GM18870 (cell line): Measurements from ENCODE around the gene HOXD3.

Experiments used
- ATAC-seq: cut with Tn5 transposase; IDR thresholded peaks from one replicate; pipeline ENCODE4 v1.9.1; 2021; ENCODE audit warnings: moderate library complexity; ENCODE audit not compliant: unreplicated experiment

Gene HOXD3

DNA sequence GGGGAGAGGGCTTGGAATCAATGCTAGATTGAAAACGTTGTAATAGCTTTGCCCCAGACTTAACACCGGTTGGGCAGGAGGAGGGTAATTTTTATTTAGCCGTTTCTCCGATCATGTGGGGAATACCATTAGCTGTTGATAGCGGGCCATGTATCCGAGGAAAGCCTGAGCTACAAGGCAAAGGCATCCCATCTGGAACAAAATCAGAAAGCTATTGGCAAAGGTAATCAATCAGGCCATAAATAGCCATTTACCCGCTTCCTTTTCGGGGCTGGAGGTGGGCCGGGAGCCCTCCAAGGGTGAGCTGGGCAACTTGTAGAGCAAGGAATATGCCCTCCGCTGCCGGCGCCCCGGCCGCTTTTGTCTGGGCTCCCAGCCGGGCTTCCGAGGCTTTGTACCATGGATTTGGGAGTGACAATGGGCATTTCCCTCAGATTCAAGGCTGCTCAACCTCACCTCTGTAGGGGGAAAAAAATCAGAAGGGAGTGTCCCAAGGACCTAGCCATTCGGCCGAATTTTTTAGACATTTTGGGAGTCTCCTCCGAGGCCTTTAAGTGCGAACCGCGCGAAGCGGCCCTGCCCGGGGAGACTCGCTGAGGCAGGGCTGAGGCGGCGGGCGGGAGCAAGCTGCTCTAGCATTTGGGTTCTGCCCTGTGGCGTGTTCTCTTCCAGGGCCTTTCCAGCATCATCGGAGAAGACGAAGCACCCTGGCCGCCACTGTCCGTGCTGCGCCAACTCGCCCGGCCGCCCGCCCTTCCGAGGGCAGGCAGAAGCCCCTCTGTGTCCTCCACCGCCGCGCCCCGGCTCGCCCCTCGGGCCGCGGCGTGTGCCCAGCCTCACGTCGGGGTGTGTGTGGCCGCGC lies 35.7 kb upstream of the HOXD3 start:
- ATAC-seq = no peak

DNA sequence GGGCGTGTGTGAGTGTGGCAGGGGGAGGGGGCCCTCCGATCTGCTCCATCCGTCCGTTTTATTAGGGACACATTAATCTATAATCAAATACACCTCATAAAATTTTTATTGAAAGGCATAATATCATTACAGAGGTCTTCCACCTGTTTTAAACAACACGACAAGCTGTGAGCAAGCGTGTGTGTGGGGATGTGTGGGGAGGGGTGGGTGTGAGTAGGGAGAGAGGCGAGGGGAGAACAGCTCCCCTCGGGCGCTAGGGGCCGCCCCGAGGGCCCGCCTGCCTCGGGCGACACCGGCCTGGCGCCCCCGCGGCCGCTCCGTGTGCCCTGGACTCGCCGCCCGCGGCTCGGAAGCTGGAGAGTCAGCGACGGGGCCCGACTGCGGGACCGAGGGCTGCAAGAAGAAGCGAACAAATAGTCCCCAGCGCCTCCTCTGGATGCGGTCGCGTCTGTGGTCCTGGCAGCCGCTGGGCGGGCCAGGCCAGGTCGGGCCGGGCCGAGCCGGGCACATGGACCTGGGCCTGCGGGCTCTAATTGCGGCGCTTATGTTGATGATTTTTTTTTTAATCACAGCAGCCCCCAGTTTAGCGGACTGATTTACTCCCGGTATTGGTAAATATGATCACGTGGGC lies 34.9 kb upstream of the HOXD3 start:
- ATAC-seq = no peak

DNA sequence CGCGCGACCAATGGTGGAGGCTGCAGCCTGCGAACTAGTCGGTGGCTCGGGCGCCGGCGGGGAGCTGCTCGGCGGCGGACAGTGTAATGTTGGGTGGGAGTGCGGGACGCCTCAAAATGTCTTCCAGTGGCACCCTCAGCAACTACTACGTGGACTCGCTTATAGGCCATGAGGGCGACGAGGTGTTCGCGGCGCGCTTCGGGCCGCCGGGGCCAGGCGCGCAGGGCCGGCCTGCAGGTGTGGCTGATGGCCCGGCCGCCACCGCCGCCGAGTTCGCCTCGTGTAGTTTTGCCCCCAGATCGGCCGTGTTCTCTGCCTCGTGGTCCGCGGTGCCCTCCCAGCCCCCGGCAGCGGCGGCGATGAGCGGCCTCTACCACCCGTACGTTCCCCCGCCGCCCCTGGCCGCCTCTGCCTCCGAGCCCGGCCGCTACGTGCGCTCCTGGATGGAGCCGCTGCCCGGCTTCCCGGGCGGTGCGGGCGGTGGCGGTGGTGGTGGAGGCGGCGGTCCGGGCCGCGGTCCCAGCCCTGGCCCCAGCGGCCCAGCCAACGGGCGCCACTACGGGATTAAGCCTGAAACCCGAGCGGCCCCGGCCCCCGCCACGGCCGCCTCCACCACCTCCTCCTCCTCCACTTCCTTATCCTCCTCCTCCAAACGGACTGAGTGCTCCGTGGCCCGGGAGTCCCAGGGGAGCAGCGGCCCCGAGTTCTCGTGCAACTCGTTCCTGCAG lies 34.3 kb upstream of the HOXD3 start, which contains the start of gene HOXD9:
Gene HOXD9 (plus strand): TSS at position 37 of the 728 bp plus-strand sequence. CDS start 50 bp downstream, at position 87.
- no peak for ATAC-seq

DNA sequence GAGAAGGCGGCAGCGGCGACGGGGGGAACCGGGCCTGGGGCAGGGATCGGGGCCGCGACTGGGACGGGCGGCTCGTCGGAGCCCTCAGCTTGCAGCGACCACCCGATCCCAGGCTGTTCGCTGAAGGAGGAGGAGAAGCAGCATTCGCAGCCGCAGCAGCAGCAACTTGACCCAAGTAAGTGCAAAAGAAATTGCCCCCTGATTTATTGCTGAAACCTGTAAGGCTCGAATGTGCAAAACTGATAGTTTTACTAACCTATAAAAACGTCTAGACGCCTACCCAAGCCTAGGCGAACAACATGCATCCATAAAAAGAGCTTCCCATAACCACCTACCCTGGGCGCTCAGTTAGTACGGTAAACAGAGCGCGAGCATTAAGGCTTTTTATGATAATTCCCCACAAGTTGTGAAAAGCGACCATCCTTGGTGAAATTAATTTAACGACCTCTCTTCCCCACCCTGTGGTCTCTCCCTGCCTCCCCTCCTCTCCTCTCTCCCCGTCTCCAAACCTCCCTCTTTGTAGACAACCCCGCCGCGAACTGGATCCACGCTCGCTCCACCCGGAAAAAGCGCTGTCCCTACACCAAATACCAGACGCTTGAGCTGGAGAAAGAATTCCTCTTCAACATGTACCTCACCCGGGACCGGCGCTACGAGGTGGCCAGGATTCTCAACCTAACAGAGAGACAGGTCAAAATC lies 33.5 kb upstream of the HOXD3 start:
- no peak for ATAC-seq

DNA sequence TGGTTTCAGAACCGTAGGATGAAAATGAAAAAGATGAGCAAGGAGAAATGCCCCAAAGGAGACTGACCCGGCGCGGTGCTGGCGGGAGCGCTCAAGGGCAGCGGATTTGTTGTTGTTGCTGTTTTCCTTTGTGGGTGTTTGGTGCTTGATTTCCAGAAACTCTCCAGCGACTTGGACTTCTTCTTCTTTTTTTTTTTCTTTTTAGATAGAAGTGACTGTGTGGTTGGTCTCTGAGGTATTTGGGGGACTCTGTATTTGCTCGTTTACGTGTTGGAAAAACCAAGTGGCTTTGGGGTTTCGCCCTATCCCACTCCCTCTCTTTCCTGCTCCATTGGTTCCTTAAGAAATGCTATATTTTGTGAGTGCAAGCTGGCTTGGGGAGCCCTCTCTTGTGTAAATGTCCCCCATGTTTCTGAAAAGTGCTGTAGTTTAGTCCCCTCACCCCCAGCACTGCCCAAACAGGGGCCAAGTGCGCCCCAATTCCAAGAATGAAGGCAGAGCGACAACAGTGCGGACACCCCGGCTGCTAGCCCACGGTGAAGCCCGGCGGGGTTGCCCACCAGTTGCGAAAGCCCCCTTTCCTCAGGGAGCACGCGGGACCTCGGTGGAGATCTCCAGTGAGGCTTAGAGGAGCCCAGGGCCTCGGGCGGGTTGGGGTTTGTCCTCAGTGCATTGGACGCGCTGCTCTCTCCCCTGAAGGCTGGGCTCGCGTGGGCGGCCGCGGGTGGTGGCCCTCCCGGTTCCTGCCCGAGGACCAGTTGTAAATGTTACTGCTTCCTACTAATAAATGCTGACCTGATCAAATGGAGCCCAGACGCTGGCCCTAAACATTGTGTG lies 32.8 kb upstream of the HOXD3 start:
- ATAC-seq = no peak

DNA sequence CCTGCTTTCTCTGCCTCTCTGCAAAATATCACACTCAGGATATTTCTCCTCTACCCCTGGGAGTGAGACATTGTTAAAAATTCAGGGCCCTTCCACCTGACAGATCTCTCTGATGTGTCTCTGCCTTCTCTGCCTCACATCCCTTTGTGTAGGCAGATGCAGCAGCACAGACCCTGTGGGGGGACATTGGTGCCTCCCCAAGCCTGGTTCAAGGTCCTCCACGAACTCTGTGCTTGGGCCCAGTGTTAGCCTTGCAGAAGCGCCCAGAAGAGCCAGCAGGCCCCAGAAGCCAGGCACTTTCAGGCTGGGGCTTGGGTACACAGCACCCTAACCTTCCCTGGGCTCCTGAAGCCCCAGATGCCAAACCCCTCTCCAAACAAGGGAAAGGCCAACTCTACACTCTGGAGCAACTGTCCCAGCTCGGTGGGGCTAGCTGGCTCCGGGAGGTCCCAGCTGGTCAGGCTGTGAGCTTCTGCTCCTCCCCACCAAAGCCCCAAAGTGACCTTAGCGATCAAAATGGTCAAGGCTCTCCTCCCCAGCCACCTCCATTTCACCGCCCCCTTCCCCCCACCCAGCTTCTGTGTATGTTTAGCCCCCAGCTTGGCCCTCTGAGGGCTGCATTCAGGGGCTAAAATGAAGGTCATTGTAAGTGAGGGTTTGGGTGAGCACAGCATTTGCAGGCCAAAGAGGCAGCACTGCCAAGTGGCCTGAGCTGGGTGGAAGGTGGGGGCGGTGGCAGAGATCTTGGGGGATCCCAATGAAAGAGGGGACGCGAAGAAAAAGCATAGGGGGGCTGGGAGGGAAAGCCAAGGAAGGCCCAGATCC lies 31.9 kb upstream of the HOXD3 start:
- ATAC-seq = no peak

DNA sequence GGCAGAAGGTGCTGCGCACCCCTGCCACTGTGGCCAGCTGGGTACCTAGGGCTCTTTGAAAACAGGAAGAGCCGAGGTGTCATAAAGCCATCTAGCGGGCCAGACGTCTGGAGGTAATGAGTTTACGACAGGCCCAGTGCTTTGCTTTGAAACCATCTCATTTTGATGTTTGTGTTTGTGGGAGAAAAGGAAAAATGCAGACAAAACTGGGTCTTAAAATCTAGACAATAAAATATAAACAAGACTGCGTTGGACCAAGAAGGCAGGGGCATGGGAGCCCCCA lies 31.4 kb upstream of the HOXD3 start:
- no peak for ATAC-seq

DNA sequence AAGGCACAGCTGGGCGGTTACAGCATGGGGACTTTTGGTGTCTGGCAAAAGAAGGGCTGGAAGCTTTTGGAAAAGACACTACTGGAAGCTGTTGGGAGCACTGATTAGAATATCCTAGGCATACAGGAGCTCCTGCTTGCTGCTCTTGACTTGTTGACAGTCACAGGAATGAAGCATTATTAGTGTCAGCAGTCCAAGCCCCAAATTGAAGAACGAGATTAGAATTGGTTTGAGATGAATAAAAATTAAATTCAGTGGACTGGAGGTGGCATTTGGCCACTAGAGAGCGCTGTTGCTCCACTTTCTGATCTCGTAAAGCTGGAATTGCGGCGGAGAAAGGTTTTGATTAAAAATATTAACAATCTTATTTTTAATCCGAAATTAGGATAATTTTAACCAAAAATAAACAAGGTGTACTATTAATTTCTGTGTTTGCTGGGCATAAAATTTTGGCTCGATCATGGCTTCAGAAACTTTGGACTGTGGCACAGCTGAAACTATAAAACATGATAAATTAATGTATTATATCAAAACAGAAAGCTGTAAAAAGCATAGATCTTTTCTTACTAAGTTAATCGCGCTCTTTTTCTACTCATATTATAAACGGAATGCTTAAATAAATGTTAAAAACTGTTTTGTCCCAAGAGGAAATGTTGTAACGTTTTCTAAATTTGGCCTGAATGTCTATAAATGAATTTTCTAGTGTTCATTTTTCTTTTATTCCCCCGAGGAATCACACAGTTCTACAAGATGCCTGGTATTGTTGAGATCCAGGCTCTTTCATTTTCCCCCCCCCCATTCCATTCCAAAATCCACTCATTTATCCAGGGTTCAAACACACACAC lies 30.0 kb upstream of the HOXD3 start:
- no peak for ATAC-seq

DNA sequence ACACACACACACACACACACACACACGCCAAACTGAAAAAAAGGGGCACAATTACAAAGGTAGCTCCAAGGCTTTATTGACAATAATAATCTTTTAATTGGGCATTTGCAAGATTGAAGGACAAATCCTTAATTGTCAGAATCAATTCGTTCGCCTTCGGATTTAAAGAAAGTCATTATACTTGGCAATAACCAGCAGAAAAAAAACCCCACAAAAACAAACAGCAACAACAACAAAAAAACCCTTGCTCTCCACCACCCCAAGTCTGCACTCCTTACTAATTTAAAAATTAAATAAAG lies 29.4 kb upstream of the HOXD3 start:
- no peak for ATAC-seq

DNA sequence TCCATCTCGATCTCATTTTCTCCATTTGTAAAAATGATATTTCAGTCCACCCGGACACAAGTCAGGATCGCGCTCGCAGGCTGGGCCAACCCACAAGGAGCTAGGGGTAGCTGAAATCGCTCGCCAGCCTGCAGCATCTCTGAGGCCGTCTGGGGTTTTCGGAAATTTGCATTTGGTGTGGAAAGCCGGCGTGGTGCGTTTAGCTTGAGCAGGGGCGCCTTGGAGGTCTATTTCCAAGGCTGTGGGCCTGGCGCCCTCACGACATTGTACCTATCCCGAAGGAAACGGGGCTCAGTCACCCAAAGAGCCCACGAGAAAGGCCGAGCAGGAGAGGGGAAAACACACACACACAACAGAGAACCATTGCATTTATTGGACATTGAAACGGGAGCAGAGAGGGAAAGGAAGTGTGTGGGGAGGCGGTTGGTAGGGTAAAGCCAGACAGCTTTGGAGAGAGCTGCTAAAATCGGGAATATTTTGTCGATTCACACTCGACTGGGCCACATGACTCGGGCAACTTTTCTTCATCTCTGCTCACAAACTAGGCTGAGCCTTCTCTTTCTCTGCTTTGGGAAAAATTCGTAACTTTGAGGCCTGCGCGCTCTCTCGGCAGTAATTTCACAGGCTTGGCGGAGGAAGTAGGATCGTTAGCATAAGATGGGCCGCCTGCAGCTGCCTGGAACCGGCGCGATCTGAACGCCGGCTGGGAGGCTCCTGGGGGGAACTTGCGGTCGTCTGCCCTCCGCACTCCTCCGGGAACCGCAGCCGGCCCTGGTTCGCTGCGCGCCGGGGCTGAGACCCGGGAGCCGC lies 28.7 kb upstream of the HOXD3 start:
- ATAC-seq = no peak

DNA sequence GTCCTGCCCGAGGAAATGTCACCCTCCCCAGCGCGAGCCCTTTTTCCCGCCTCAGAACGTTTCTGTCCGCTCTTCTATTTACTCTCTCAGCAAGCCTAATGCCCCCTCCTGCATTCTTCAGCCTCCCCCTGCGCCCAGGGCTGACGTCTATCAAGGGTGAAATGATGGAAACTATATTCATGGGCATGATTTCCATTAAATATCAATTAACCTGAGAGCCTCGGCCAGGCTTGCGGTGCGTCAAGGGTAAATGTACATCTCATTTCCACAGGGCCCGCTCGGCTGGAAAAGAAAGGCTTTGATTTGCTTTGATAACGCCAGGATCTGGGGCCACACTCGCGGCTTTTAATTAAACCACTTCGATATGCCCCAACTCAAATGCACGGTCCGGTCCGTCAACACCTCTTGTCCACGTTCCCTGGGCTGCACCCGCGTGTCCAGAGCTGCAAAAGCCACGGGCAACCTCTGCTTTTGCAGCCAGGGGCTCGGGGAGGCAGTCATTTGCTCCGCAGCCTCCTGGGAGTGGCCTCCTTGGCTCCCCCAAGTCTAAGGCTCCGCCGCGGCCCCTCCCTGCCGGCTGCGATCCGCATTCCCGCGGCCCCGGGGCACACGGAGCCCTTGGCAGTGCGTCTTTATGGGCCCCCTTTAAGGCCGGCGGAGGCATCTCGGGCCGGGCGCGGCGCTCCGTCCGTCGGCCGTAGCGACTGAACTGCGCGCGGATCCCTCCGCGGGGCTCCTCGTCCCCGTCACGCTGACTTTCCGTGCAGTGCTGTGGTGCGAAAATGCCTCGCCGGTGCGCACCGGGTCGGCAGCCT lies 27.9 kb upstream of the HOXD3 start, which contains the start of gene HOXD8:
Gene HOXD8 (plus strand): TSS at position 724 of the 815 bp plus-strand sequence. CDS start 662 bp downstream, outside the sequence.
- no peak for ATAC-seq

DNA sequence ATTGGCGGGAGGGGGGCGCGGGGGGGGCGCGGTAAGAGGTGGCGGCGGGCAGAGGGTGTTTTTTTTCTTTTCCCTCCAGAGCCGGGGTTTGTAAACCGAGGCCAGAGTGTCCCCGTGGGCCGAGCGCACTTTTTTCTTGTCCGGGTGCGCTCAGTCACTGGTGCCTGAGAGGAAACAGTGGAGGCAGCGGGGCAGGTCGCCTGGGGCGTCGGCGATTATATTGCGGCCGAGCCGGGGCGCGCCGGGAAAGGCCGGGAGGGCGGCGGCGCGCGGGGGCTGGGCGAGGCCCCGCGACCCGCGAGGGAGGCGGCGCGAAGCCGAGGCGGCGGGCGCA lies 27.3 kb upstream of the HOXD3 start:
- ATAC-seq = no peak

DNA sequence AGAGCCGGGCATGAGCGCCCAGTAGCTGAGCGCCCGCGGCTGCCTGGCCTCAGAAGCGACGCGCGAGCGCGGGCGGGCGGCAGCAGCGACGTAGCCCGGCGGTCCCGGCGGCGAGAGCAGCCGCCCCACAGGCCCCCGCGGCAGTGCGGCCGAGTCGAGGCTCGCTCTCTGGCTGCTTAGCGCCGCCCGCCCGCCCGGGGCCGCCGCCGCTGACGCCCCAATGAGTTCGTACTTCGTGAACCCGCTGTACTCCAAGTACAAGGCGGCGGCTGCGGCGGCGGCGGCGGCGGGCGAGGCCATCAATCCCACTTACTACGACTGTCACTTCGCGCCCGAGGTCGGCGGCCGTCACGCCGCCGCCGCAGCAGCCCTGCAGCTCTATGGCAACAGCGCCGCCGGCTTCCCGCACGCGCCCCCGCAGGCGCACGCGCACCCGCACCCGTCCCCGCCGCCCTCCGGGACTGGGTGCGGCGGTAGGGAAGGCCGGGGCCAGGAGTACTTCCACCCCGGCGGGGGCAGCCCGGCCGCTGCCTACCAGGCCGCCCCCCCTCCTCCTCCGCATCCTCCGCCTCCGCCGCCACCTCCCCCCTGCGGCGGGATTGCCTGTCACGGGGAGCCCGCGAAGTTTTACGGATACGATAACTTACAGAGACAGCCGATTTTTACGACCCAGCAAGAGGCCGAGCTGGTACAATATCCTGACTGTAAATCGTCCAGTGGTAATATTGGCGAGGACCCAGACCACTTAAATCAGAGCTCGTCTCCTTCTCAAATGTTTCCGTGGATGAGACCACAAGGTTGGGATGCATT lies 26.8 kb upstream of the HOXD3 start:
- no peak for ATAC-seq

DNA sequence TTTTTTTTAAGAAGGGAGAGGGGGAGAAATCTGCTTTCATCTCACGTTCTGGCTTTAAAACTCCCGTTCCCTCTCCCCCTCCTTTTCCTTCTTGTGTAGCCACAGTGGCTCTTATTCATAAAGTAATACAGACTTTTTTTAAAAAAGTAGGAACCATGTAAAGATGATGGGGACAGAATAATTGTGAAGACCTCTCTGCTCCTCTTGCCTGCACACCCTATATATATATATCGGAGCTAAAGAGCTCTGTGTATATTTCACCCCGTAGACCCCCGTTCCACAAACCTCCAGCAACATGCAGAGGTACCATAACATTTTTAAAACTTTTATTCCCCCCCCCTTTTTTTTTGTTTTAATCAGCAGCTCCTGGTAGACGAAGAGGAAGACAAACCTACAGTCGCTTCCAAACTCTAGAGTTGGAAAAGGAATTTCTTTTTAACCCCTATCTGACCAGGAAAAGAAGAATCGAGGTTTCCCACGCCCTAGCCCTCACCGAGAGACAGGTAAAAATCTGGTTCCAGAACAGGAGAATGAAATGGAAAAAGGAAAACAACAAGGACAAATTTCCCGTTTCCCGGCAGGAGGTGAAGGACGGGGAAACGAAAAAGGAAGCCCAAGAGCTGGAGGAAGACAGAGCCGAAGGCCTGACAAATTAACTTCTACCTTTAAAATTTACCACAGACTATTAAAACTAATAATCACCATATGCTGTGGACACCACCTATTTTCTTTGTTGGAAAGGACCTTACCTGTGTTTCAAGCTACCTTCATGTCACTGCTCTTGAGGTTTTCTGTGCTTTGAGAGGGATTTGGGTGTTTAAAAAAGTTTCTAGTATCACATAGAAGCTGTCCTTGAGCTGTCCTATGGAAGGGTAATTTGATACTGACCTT lies 25.9 kb upstream of the HOXD3 start:
- no peak for ATAC-seq

DNA sequence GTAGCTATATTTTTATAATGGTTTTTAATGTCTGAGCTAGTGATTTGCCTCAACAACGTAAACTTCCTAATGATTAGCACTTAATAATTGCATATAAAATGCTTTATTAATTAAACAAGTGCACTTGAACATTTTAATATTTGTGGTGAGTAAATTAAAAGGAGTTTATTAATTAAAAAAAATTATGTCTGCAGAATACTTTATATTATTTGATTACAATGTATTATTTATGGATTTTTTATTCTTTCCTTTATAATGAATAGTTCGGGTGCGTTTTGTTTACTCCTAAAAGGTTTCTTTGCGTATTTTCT lies 25.3 kb upstream of the HOXD3 start:
- ATAC-seq = no peak
